ENCODE measurements around the gene COBL.

- TF ChIP-seq POLR2AphosphoS5 (IDR thresholded peaks at IDR 0.05; ENCODE audit: low read depth, low read length): no peak
- TF ChIP-seq REST (IDR thresholded peaks at IDR 0.05; ENCODE audit: insufficient read depth in 1 of 2, low read depth in 2 of 2, low read length in 2 of 2): no peak
- TF ChIP-seq TAF1 (IDR thresholded peaks at IDR 0.05; ENCODE audit: borderline replicate concordance, insufficient read depth, low read length): no peak
Observed at GRCh38 chr7:51243631-51244030, 73.0 kb downstream of the COBL start.

Measured in PFSK-1 (cell line).